Right forelimb (tissue), 1 donor: ENCODE measurements around the gene ATN1.
A peak's percentile ranks its signal among the peaks of the same experiment; 100 is the strongest.

Experiments used
- DNase-seq: peaks from one replicate; pipeline ENCODE4 v3.0.0-alpha.2; 2018

The ATN1 gene

GRCh38 chr12:6928022-6928702 is 403 bp downstream of the ATN1 start:
- DNase-seq: peak; percentile 56

GRCh38 chr12:6928703-6929407 is 1.1 kb downstream of the ATN1 start:
- DNase-seq: no peak

- no peak for DNase-seq
Observed at GRCh38 chr12:6929466-6930452, 2.0 kb downstream of the ATN1 start.

GRCh38 chr12:6932766-6933165 is 5.0 kb downstream of the ATN1 start:
- DNase-seq: no peak

GRCh38 chr12:6934110-6934509 is 6.4 kb downstream of the ATN1 start:
- peak; percentile 44 for DNase-seq

GRCh38 chr12:6935371-6936193 is 7.8 kb downstream of the ATN1 start:
- DNase-seq: peak; percentile 43

GRCh38 chr12:6936194-6936635 is 8.5 kb downstream of the ATN1 start:
- no peak for DNase-seq

- peak; percentile 74 for DNase-seq
Observed at GRCh38 chr12:6936636-6937480, 9.1 kb downstream of the ATN1 start.

GRCh38 chr12:6937481-6938352 is 10.0 kb downstream of the ATN1 start:
- DNase-seq: peak; percentile 95

GRCh38 chr12:6938353-6939190 is 10.8 kb downstream of the ATN1 start:
- peak; percentile 49 for DNase-seq

GRCh38 chr12:6939191-6939540 is 11.4 kb downstream of the ATN1 start:
- DNase-seq: peak; percentile 53

- DNase-seq: peak; percentile 44
Observed at GRCh38 chr12:6941267-6941666, 13.5 kb downstream of the ATN1 start.

GRCh38 chr12:6941782-6942181 is 14.0 kb downstream of the ATN1 start:
- peak; percentile 56 for DNase-seq

GRCh38 chr12:6942331-6942665 is 14.5 kb downstream of the ATN1 start:
- DNase-seq: peak; percentile 51

- DNase-seq: peak; percentile 84
Observed at GRCh38 chr12:6943389-6943721, 15.6 kb downstream of the ATN1 start.

GRCh38 chr12:6943722-6944380 is 16.1 kb downstream of the ATN1 start, which contains the start of the genes C12orf57 and RNU7-1:
Gene C12orf57 (plus strand): TSS chr12:6944022. CDS start chr12:6944122, 100 bp downstream.
Gene RNU7-1 (plus strand): TSS chr12:6943816.
- peak; percentile 89 for DNase-seq

GRCh38 chr12:6944381-6945186 is 16.8 kb downstream of the ATN1 start:
- DNase-seq: peak; percentile 95

GRCh38 chr12:6945613-6946012 is 17.9 kb downstream of the ATN1 start:
- no peak for DNase-seq
